Erythroblast (primary cell): Measurements from ENCODE around the gene CLEC1A.

Experiments
- DNase-seq, 2 experiments: peaks; one replicate each; lab custom pipeline; 2025; lab: John Stamatoyannopoulos, UW
- GATA1 ChIP-seq: IDR thresholded peaks from 2 replicates; pipeline ENCODE4 v1.6.1; 2011; ENCODE audit warnings: low read depth, mild to moderate bottlenecking, control low read depth, low read length, moderate library complexity
- POLR2A ChIP-seq: IDR thresholded peaks from 2 replicates; pipeline ENCODE4 v1.6.1; 2011; ENCODE audit warnings: mild to moderate bottlenecking, low read length

The CLEC1A gene, protein sequence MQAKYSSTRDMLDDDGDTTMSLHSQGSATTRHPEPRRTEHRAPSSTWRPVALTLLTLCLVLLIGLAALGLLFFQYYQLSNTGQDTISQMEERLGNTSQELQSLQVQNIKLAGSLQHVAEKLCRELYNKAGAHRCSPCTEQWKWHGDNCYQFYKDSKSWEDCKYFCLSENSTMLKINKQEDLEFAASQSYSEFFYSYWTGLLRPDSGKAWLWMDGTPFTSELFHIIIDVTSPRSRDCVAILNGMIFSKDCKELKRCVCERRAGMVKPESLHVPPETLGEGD

DNA sequence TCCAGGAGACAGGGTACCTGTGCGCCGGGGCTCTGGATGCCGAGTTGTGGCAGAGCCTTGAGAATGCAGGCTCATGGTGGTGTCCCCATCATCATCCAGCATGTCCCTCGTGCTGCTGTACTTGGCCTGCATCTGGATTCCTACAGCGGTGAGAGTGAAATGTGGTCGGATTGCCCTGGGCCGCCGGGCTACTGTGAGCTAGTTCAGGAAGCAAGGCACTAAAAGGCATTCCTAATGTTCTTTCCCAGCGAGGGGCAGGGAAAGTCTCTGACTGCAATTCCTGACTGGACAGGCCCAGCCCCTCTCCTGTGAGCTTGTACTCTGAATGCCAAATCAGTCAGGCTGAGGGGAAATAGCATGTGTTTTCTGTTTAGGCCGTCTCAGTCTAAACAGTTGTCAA lies at the start of gene CLEC1A:
TSS of gene CLEC1A (minus strand) at position 195 of the 400 bp plus-strand sequence. CDS start at position 132, 63 bp downstream.
- TF ChIP-seq GATA1 = no peak
- no peak for TF ChIP-seq POLR2A
- no peak for DNase-seq

DNA sequence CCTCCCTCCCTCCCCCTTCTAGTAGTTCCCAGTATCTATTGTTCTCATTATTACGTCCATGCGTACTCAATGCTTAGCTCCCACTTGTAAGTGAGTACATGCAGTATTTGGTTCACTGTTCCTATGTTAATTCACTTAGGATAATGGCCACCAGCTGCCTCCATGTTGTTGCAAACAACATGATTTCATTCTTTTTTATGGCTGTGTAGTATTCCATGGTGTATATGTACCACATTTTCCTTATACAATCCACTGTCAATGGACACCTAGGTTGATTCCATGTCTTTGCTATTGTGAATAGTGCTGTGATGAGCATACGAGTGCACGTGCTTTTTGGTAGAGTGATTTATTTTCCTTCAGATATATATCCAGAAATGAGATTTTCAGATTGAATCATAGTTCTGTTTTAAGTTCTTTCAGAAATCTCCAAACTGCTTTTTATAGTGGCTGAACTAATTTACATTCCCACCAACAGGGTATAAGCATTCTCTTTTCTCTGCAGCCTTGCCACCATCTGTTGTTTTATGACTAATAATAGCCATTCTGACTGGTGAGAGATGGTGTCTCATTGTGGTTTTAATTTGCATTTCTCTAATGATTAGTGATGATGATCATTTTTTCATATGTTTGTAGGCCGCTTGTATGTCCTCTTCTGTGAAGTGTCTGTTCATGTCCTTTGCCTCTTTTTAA lies 49.1 kb upstream of the CLEC1A start:
- TF ChIP-seq POLR2A (no peak), GATA1 (no peak)
- DNase-seq = no peak

DNA sequence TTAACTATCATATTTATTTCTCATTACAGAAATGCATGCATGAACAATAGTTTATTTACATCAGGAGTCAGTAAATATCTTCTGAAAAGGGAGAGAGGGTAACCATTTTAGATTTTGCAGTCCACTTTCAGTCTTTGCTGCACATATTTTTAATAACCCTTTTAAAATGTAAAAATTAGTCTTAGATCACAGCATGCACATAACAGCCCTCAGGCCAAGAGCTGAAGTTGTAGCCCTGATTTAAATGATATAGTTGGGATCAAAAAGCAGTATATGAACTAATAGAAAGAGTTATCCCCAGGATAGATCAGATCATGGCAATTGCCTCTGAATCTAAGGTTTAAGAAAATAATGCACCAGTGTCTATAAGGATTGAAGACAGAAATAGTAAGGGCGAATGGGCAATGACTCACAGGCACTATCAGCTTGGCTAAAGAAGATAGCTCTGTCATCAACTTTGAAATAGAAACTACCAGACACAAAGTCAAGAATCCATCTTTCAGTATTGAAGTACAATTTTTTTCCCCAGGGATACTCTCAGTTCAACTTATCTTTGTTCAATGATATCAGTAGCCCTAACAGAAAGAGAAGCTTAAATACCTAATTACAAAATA lies 44.3 kb upstream of the CLEC1A start:
- no peak for TF ChIP-seq POLR2A
- TF ChIP-seq GATA1 = no peak
- no peak for DNase-seq

DNA sequence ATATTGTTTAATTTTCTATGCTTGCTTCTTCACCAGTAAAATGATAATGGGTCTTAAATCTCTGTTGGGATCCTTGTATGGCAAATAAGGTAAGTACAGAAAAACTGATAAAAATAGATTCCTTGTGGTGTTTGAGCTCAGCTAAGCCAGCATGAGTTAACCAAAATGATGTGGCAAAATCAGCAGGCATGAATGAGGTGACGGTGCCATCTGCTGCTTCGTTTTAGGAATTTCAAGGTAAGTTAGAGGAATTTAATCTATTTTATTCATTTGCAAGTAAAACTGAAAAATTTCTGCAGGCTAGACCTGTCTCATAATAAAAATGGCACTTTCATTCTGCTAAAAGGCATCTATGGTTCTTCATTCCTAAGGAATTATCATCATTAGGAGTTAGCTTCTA lies 41.2 kb upstream of the CLEC1A start:
- no peak for TF ChIP-seq POLR2A
- no peak for TF ChIP-seq GATA1
- DNase-seq = peak; percentile 42 to 69

DNA sequence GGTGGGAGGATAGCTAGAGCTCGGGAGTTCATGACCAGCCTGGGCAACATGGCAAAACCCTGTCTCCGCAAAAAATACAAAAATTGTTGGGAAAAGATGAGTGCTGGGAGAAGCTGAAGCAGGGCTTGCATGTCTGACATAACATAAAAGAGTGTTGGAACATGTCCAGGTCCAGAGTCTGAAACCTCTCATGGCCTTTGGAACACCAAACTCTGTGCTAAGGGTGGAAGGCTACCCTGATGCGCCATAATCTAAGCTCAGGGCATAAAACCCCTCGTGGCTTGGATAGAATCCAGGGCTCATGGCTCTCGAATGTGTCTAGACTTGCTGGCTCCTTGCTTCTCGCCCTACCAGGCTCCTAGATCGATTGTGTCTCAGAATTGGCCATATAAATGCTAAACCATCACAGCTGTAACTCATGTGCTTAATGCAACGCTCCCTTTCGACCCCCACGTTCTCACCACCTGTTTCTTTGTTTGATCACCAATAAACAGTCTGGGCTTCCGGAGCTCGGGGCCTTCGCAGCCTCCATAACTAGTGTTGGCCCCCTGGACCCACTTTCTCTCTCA lies 37.9 kb upstream of the CLEC1A start:
- TF ChIP-seq GATA1 (no peak), POLR2A (no peak)
- DNase-seq = no peak

DNA sequence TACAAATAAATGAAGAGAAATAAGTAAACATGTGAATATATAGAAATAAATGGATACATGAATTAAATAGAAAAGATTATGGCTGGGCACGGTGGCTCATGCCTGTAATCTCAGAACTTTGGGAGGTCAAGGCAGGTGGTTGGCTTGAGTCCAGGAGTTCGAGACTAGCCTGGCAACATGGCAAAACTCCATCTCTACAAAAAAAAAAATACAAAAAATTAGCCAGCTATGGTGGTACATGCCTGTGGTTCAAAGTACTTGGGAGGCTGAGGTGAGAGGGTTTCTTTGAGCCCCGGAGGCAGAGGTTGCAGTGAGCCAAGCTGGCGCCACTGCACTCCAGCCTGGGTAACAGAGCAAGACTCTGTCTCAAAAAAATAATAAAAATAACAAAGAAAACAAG lies 36.3 kb upstream of the CLEC1A start:
- no peak for DNase-seq
- TF ChIP-seq GATA1 = no peak
- TF ChIP-seq POLR2A = no peak

DNA sequence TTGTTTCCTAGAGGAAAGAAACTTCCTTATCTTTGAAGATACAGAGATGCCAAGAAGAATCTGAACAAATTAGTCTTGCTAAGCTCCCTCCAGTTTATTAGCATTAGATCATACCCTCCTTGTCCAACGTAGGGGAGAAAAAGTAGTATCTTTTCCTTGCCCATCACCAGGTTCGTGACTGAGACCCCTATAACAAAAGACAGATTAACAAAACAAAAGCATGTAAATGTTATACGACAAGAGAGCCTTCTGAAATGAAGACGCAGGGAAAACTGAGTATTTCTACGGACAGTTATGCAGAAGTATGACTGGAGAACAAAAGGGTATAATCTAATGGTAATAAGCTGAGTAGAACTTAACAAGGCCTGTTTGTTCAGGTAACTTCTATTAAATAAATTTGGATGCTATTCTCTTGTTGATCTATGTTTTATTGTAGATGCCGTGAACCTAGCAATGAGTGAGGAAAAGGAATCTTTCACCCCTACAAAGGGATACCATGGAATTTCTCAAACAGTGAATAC lies 34.1 kb upstream of the CLEC1A start:
- DNase-seq = no peak
- TF ChIP-seq GATA1 = no peak
- TF ChIP-seq POLR2A = no peak

DNA sequence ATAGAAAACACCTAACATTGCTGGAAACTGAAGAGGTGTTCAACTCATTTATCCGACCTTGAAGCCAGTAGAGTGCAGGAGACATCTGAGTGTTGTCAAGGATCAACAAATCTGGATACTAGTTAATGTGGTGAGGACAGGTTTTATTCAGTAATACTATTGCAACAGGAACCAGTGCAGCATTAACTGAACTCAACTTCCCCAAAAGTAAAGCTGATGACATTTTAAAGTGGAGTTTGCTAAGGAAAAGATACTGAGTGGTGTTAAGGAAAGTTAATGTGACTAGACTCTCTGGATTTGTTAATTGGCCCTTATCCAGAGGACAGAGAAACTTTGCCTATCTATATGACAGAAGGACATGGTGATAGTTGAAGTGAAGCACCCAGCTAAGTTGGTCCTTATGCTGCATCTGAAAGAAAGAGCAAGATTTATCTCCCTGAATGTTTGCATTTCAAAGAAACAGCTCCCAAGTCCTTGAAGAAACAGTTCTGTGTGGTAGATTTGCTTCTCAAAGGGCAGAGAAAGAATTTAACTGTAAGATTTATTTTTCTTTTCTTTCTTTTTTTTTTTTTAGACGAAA lies 32.4 kb upstream of the CLEC1A start:
- no peak for DNase-seq
- TF ChIP-seq GATA1 (no peak), POLR2A (no peak)

DNA sequence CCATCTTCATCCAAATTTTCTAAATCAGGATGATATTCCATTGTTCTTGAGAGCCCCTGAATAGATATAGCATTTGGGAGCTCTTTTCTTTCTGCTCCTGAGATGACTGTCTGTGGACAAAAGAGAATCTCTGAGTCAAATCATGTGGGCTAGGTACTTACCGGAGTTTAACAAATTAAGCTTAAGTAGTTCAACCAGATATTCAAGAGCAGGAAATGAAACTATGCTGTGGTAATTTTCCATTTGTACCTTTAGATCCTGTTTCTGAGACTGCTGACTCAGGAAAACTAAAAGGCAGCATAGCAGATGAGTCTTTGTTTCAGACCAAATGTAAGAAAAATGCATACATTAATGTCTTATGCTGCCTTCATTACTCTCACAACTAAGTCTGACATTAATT lies 31.3 kb upstream of the CLEC1A start, which contains the start of gene CLEC7A:
TSS of gene CLEC7A (minus strand) at position 158 of the 400 bp plus-strand sequence. CDS start at position 41, 117 bp downstream.
- DNase-seq = no peak
- TF ChIP-seq POLR2A (no peak), GATA1 (no peak)

DNA sequence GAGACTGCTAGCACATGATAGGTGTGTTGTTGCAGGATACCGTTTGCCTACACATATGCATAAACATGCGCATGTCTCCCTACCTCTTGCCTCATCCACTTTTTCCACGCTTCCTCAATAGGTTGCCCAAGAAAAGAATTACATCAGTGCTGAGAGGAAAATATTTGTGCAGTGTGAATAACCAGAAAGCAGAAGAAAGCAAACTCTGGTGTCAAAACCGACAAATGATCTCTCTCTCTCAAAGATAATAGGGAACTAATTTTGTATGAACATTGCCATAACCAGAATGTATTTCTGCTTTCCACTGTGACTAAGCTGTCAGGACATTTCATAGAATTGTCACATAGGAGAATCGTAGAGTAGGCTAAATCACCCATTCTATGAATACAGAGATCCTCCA lies 29.9 kb upstream of the CLEC1A start:
- DNase-seq = no peak
- TF ChIP-seq GATA1 (no peak), POLR2A (no peak)

DNA sequence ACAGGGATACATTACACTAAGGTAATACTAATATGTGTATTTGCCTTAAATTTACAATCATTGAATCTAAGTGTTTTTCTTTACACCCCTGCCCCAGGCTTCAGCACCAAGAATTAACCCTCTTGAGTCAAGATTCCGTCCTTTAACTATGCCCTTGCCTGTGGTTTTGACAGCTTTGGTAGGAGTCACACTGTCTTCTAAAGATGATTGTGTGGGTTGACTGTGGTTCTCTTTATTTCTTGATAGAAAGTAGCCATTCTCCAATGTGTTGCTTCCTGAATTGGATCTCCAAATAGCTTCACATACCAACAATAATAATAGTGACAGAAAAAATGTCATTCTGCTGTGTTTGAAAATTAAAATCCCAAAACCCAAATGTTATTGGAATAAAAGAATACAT lies 27.6 kb upstream of the CLEC1A start:
- no peak for TF ChIP-seq POLR2A
- no peak for TF ChIP-seq GATA1
- no peak for DNase-seq

DNA sequence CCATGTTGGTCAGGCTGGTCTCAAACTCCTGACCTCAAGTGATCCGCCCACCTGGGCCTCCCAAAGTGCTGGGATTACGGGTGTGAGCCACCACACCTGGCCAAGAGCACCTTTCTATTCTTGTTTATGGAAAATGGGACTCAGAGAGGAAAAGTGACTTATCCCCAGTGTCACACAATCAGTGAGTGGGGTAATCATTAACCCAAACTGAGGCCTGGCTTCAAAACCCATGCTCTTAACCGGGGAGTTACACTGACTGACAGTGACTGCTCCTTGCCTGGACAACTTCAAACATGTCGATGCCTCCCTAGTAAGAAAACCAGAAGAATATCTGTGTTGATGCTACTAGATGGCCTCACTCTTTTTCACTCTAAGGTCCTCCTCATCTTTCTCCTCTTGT lies 23.9 kb upstream of the CLEC1A start:
- TF ChIP-seq POLR2A (no peak), GATA1 (no peak)
- DNase-seq = no peak

DNA sequence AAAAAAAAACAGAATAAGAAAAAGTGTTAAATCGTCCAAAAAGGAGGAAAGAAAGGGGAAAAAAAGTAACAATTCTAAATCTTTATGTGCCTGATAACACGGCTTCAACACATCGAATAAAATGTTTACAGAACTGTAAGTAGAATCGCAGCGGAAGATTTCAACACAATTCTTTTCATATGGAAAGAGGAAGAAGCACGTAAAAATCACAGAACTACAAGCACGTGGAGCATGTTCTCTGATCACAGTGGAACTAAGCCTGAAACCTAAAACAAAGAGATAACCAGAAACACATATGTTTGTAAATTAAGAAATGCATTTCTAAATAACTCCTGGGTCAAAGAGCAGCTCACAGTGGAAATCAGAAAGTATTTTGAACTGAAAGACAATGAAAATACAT lies 22.5 kb upstream of the CLEC1A start:
- no peak for DNase-seq
- TF ChIP-seq POLR2A (no peak), GATA1 (no peak)
